NCI-H524 (cell line): Measurements from ENCODE around the gene WASF3.
"Not testable (repeated sequence)": the region's sequence is repeated elsewhere in the genome, so short reads cannot be mapped to it uniquely, and the experiment has no call there.

Experiments used
- DNase-seq, 2 experiments: peaks; one replicate each; lab custom pipeline; 2025; lab: John Stamatoyannopoulos, UW

The WASF3 gene

GRCh38 chr13:26626271-26626670 is 68.8 kb downstream of the WASF3 start:
- DNase-seq, result no peak

GRCh38 chr13:26628706-26629105 is 71.2 kb downstream of the WASF3 start:
- peak; percentile 81 to 83 for DNase-seq

- no peak for DNase-seq
These were observed 71.9 kb downstream of the WASF3 start for GRCh38 chr13:26629260-26629825.

GRCh38 chr13:26635634-26636033 is 78.2 kb downstream of the WASF3 start:
- DNase-seq, result not testable (repeated sequence)

- DNase-seq, result not testable (repeated sequence)
These were observed 78.6 kb downstream of the WASF3 start for GRCh38 chr13:26636073-26636472.

- DNase-seq, result no peak
These were observed 89.1 kb downstream of the WASF3 start for GRCh38 chr13:26646603-26647002.

- no peak for DNase-seq
These were observed 93.8 kb downstream of the WASF3 start for GRCh38 chr13:26651234-26651633.

- DNase-seq, result no peak
These were observed 95.8 kb downstream of the WASF3 start for GRCh38 chr13:26653310-26653709.

GRCh38 chr13:26653842-26654241 is 96.4 kb downstream of the WASF3 start:
- DNase-seq, result no peak

- peak; percentile 17 to 52 for DNase-seq
These were observed 99.4 kb downstream of the WASF3 start for GRCh38 chr13:26656919-26657318.

- peak in 1 of 2 experiments; percentile 14 for DNase-seq
These were observed 101.2 kb downstream of the WASF3 start for GRCh38 chr13:26658448-26659385.

- no peak for DNase-seq
These were observed 102.7 kb downstream of the WASF3 start for GRCh38 chr13:26660185-26660584.

GRCh38 chr13:26660766-26661165 is 103.3 kb downstream of the WASF3 start:
- DNase-seq, result no peak

- no peak for DNase-seq
These were observed 106.3 kb downstream of the WASF3 start for GRCh38 chr13:26663791-26664190.

- DNase-seq, result no peak
These were observed 106.8 kb downstream of the WASF3 start for GRCh38 chr13:26664286-26664685.

GRCh38 chr13:26664876-26665275 is 107.4 kb downstream of the WASF3 start:
- peak in 1 of 2 experiments; percentile 42 for DNase-seq

GRCh38 chr13:26668357-26669146 is 111.1 kb downstream of the WASF3 start:
- no peak for DNase-seq

- no peak for DNase-seq
These were observed 116.4 kb downstream of the WASF3 start for GRCh38 chr13:26673890-26674289.

- no peak for DNase-seq
These were observed 119.7 kb downstream of the WASF3 start for GRCh38 chr13:26677156-26677555.

- DNase-seq, result no peak
These were observed 120.8 kb downstream of the WASF3 start for GRCh38 chr13:26678330-26678729.

GRCh38 chr13:26678796-26679195 is 121.3 kb downstream of the WASF3 start:
- no peak for DNase-seq

GRCh38 chr13:26679411-26680122 is 122.1 kb downstream of the WASF3 start:
- peak in 1 of 2 experiments; percentile 18 for DNase-seq
